ENCODE measurements around the gene USP44.
A peak's percentile ranks its signal among the peaks of the same experiment; 100 is the strongest.

USP44 gene

GRCh38 chr12:95548539-95549391, 2.5 kb downstream of the USP44 start:
- Histone ChIP-seq H3K27ac (peak overlapping the region in 8 of 21 experiments; percentile 9 to 80 (median 66)), H3K4me3 (peak overlapping the region; percentile 41 to 63 (median 57))

GRCh38 chr12:95548056-95548538, 3.2 kb downstream of the USP44 start:
- Histone ChIP-seq H3K27ac (peak overlapping the region in 9 of 21 experiments; percentile 5 to 80 (median 60)), H3K4me3 (peak overlapping the region; percentile 41 to 63 (median 57))

GRCh38 chr12:95547522-95548055, 3.7 kb downstream of the USP44 start:
- Histone ChIP-seq H3K4me3 (peak overlapping the region; percentile 41 to 63 (median 57)), H3K27ac (peak overlapping the region in 5 of 21 experiments; percentile 9 to 80 (median 60))

- Histone ChIP-seq H3K4me3 (no peak overlapping the region), H3K27ac (no peak overlapping the region)
Measured at GRCh38 chr12:95546491-95546813, 4.8 kb downstream of the USP44 start.

DNA sequence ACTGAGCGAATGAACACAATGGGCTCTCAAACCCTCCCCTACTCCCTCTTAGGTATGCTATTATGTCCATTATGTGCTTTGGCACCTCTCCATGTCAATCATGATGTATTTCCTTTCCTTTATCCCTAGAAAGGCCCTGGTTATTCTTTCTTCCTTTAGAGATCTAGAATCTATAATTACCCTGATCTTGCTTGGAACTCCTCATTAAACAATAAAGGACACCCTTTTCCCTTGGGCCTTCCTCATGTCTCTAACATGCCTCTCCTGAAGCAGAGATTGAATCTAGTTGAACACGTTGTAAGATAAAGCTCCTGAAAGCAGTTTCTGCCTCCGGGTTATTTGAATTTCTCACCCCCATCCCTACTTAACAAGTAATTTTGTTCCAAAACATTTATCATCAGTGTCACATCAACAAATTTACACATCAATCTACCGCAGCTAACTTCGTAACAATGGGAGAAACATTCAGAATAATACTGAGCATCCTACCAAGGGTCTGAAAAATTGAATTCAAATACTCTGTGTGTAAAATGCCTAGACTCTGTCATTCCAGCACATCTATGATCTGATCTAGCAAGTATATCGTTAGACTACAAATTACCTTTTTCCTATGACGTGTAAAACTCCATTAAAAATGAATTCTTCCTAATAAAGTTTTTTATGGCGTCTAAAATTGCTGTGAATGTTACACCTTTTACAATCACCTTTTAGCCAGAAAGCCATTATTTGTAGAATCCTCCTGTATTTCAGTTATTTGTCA, 5.4 kb downstream of the USP44 start:
- no peak overlapping the region for H3K4me3 ChIP-seq
- H3K27ac ChIP-seq: no peak overlapping the region

DNA sequence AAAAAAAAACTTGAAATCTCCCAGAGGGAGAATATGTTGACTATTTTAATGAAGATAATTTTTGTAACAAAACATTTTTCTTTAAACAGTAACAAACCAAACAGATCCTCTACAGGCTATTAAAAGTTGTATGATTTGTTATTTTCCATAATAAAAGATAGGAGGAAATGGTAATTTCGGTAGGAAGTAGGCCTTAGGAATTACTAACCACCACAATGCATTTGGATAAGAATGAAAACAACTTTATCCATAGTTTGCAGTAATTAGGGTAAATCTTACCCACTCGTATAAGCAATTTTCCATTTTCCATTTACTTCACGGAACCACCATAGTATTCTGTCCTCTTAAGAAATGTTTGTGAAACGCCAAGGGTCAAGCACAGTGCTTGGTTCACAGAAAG, 6.0 kb downstream of the USP44 start:
- Histone ChIP-seq H3K27ac (no peak overlapping the region), H3K4me3 (no peak overlapping the region)

- H3K27ac ChIP-seq: no peak overlapping the region
- H3K4me3 ChIP-seq: no peak overlapping the region
Measured at GRCh38 chr12:95544756-95545155, 6.5 kb downstream of the USP44 start.

DNA sequence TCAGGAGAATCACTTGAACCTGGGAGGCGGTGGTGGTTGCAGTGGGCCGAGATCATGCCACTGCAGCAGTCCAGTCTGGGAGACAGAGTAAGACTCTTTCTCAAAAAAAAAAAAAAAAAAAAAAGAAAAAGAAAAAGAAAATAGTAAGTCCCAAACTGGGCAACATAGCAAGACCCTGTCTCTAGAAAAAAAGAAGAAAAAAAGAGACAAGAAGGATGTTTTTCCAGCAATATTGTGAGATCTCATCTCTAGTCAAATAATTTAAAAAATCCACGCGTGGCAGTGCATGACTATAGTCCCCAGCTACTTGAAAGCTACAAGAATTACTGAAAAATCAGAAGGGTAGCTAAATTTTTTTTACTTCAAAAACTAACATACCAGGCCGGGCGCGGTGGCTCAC, 8.0 kb downstream of the USP44 start:
- Histone ChIP-seq H3K4me3 (no peak overlapping the region), H3K27ac (no peak overlapping the region)

GRCh38 chr12:95541436-95541835, 9.8 kb downstream of the USP44 start:
- no peak overlapping the region for H3K27ac ChIP-seq
- H3K4me3 ChIP-seq: no peak overlapping the region

GRCh38 chr12:95538656-95539055, 12.6 kb downstream of the USP44 start:
- no peak overlapping the region for H3K4me3 ChIP-seq
- H3K27ac ChIP-seq: no peak overlapping the region

GRCh38 chr12:95538006-95538405, 13.3 kb downstream of the USP44 start:
- no peak overlapping the region for H3K4me3 ChIP-seq

DNA sequence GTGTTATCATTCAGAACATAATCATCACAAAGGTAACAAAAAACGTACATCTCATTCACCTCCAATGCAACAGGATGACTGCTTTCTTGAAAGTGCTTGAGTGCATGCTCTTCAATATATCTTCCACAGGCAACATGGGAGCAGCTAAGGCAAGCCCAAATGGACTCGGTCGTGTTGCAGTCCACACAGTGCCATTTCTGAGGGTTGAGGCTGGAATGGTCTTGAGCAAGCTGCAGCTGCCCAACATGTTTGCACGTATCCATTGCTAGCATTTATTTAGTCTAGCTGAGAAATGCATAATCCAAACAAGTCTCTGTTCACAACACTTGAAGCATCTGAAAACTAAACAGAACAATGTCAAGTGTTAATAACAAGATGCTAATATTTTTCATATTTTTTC, 17.3 kb downstream of the USP44 start:
- Histone ChIP-seq H3K4me3 (no peak overlapping the region), H3K27ac (no peak overlapping the region)

More at GRCh38 chr12:95538006-95538405, 13.3 kb downstream of the USP44 start:
- no peak overlapping the region for H3K27ac ChIP-seq

DNA sequence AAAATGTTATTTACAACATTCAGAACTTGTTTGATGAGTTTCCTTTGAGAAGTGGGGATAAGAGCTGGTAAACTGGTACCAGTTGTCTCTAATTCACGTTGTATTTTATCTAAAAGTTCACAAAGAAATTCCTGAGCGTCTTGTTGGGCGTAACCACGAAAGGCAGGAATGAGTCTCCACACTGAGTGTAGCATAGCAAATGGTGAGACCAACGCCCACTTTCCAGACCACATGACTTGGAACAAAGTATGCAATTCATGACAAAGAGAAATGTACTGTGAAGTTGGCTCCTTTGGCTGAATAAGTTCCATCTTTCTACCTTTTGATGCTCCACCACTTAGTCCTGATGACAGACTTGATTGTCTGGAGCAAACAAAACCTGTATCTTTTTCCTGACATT, 18.4 kb downstream of the USP44 start:
- H3K4me3 ChIP-seq: no peak overlapping the region
- no peak overlapping the region for H3K27ac ChIP-seq

DNA sequence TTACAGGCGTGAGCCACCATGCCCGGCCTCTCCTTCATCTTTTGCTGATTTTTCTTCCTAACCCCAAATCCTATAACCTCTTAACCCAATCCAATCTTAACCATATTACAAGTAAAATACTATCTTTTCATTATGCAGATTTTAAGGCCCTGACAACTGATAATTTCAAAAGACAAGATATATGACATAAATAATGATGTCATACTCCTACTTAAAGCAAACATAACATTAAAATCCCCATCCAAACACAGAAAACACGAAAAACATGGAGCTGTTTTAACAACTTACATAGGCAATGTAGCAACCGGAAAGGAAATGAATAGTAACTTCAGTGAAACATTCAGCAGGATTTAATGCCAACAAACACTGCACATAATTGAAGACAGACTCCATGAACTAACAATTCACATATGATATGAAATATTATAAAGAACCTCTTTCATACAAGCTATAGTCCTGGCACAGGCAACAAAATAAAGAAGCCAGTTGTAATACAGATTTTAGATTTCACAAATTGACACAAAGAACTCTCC, 21.5 kb downstream of the USP44 start:
- H3K27ac ChIP-seq: no peak overlapping the region

GRCh38 chr12:95528431-95528830, 22.8 kb downstream of the USP44 start:
- H3K27ac ChIP-seq: no peak overlapping the region
- no peak overlapping the region for H3K4me3 ChIP-seq

More for the DNA sequence above, 21.5 kb downstream of the USP44 start:
- H3K4me3 ChIP-seq: no peak overlapping the region

- Histone ChIP-seq H3K4me3 (no peak overlapping the region), H3K27ac (no peak overlapping the region)
Measured at GRCh38 chr12:95522692-95523091, 28.6 kb downstream of the USP44 start.

GRCh38 chr12:95520816-95521215, 30.5 kb downstream of the USP44 start:
- H3K27ac ChIP-seq: no peak overlapping the region
- H3K4me3 ChIP-seq: no peak overlapping the region

DNA sequence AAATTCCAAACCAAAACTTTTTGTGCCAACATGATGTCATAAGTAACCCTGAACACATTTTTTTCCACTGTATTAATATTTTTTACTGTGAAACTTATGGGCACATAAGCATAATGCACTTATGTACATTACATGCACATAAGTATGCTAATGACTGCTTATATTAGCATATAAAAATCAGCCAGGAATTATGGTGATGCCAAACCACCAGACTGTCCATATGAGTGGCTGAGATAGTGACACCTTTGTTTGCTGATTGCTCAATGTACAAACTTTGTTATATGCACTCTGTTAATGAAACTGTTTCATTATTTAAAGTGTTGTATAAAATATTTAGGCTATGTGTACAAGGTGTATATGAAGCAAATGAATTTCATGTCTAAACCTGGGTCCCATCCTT, 32.3 kb downstream of the USP44 start:
- no peak overlapping the region for H3K4me3 ChIP-seq
- no peak overlapping the region for H3K27ac ChIP-seq

- Histone ChIP-seq H3K4me3 (no peak overlapping the region), H3K27ac (no peak overlapping the region)
Measured at GRCh38 chr12:95517246-95517645, 34.0 kb downstream of the USP44 start.

DNA sequence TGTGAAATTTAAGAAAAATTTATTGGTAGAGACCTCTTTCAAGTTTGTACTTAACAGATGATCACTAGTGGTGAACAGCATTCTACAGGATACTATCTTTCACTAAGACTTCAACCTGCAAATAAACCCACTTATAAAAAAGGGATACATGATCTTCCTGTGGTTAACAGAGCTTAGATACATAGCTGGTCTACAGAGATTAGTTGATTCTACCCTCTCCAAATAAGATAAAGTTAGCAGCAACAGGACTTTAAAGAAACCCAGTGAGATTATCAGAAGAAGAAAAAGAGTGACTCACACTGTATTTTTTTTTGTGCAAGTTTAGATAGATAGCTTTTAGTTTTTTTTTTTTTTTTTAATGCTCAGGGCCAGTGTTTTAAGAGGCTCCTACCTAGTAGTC, 34.5 kb downstream of the USP44 start:
- Histone ChIP-seq H3K27ac (no peak overlapping the region), H3K4me3 (no peak overlapping the region)

All from skin epidermis (tissue), 12 donors.